ENCODE measurements around the gene PSMD10.

DNA sequence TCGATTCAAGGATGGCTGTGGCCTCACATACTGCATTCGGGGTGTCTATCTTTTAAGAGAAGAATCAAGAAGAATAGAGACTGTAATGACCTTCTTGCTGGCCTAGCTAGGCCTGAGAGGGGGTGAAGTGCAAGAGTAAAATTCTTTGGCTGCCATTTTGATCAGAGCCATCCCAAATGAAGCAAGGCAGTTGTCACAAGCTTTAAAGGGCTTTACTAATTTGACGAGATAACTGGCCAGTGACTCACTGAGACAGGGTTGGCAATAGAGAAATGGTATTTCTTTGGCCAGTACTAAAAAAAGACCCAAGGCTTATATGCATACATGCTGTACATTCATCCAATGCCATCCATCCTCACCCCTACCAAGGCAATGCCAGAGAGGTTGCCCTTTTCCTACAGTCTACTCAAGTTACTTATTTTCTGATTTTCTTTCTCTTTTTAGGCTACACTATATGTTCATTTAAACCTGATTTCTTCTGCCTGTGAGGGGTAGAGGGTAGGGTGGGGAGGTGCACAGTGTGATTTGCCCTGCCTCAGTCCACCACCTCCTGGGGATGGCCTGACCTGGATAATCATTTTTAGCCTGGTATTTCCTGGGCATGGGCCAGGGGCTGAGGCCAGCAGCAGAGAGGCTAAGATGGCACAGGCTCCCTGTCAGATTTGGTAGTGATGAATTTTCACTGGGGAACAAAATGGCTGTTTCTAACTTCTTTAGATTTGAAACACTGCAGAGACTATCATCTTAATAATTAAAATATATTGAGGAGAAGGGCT is 32.4 kb upstream of the PSMD10 start:
- TF ChIP-seq, protein P1, sequence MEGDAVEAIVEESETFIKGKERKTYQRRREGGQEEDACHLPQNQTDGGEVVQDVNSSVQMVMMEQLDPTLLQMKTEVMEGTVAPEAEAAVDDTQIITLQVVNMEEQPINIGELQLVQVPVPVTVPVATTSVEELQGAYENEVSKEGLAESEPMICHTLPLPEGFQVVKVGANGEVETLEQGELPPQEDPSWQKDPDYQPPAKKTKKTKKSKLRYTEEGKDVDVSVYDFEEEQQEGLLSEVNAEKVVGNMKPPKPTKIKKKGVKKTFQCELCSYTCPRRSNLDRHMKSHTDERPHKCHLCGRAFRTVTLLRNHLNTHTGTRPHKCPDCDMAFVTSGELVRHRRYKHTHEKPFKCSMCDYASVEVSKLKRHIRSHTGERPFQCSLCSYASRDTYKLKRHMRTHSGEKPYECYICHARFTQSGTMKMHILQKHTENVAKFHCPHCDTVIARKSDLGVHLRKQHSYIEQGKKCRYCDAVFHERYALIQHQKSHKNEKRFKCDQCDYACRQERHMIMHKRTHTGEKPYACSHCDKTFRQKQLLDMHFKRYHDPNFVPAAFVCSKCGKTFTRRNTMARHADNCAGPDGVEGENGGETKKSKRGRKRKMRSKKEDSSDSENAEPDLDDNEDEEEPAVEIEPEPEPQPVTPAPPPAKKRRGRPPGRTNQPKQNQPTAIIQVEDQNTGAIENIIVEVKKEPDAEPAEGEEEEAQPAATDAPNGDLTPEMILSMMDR (IDR thresholded peaks at IDR 0.05; ENCODE audit: low read depth, low read length, poor library complexity, severe bottlenecking): no peak
- no peak for TF ChIP-seq EZH2phosphoT487 (IDR thresholded peaks at IDR 0.05; ENCODE audit: borderline replicate concordance, low read length)

All from DOHH2 (cell line).